ENCODE measurements around the gene CADM2. TPM values are rescaled to one million over a fixed set of nuclear protein-coding genes. Genes with fewer than 3 reads are reported as not detected.

The CADM2 gene
- total RNA-seq, 2 donors from 2014 or later = 24.1 to 29.8 TPM

- H3K27me3 Mint-ChIP-seq (ENCODE audit: insufficient read depth) = no peaks in the 10 kb centered on the region
- H3K4me1 Mint-ChIP-seq = peaks cover 3% of the 10 kb centered on the region
- peaks cover 4% of the 10 kb centered on the region for H3K9me3 Mint-ChIP-seq
- H3K4me1 ChIP-seq (ENCODE audit: control insufficient read depth, insufficient read depth, low read length) = no peaks in the 10 kb centered on the region
- no peak for TF ChIP-seq CTCF (conservative IDR thresholded peaks at IDR 0.05)
- H3K4me3 Mint-ChIP-seq = no peak overlapping the region
- no peaks in the 10 kb centered on the region for H3K36me3 Mint-ChIP-seq (ENCODE audit: low read depth)
- DNase-seq = no peak
- H3K27ac ChIP-seq (ENCODE audit: low read depth, low read length) = no peak overlapping the region
- H3K4me3 ChIP-seq (ENCODE audit: low read length) = no peak overlapping the region
- H3K27ac Mint-ChIP-seq = no peak overlapping the region
- no peaks in the 10 kb centered on the region for H3K36me3 ChIP-seq (ENCODE audit: control insufficient read depth, insufficient read depth, low read length)
- WGBS, 2 experiments (ENCODE audit: insufficient coverage in 1 of 2, insufficient read length in 1 of 2) = 86% methylated on average over 1 of the region's 1 CpG; no CpG with 5 or more reads in 1 of the 2 experiments
- no peaks in the 10 kb centered on the region for H3K27me3 ChIP-seq (ENCODE audit: control insufficient read depth, insufficient read depth, low read length, poor library complexity, severe bottlenecking)
- no peaks in the 10 kb centered on the region for H3K9me3 ChIP-seq (ENCODE audit: control insufficient read depth, low read length)
- no peak overlapping the region for H3K9ac ChIP-seq (ENCODE audit: extremely low read depth, low read length, poor library complexity, severe bottlenecking)
Measured at GRCh38 chr3:84925571-84925970, 33.2 kb upstream of the CADM2 start.

GRCh38 chr3:84943379-84943778 lies 15.4 kb upstream of the CADM2 start:
- H3K4me3 Mint-ChIP-seq = no peak overlapping the region
- Histone ChIP-seq H3K36me3 (ENCODE audit: control insufficient read depth, insufficient read depth, low read length) (no peaks in the 10 kb centered on the region), H3K27me3 (ENCODE audit: control insufficient read depth, insufficient read depth, low read length, poor library complexity, severe bottlenecking) (no peaks in the 10 kb centered on the region), H3K4me1 (ENCODE audit: control insufficient read depth, insufficient read depth, low read length) (no peaks in the 10 kb centered on the region), H3K9me3 (ENCODE audit: control insufficient read depth, low read length) (no peaks in the 10 kb centered on the region), H3K27ac (ENCODE audit: low read depth, low read length) (no peak overlapping the region), H3K4me3 (ENCODE audit: low read length) (no peak overlapping the region), H3K9ac (ENCODE audit: extremely low read depth, low read length, poor library complexity, severe bottlenecking) (no peak overlapping the region)
- no peaks in the 10 kb centered on the region for H3K36me3 Mint-ChIP-seq (ENCODE audit: low read depth)
- DNase-seq = no peak
- no peaks in the 10 kb centered on the region for H3K9me3 Mint-ChIP-seq
- H3K4me1 Mint-ChIP-seq = no peaks in the 10 kb centered on the region
- 58 to 65% methylated on average over 4 of the region's 4 CpGs for WGBS, 2 experiments (ENCODE audit: insufficient coverage in 1 of 2, insufficient read length in 1 of 2)
- H3K27ac Mint-ChIP-seq = no peak overlapping the region
- peak; percentile 81 for TF ChIP-seq CTCF (conservative IDR thresholded peaks at IDR 0.05)
- no peaks in the 10 kb centered on the region for H3K27me3 Mint-ChIP-seq (ENCODE audit: insufficient read depth)

GRCh38 chr3:84946240-84946639 lies 12.5 kb upstream of the CADM2 start:
- H3K36me3 ChIP-seq (ENCODE audit: control insufficient read depth, insufficient read depth, low read length) = no peaks in the 10 kb centered on the region
- H3K4me1 ChIP-seq (ENCODE audit: control insufficient read depth, insufficient read depth, low read length) = no peaks in the 10 kb centered on the region
- Mint-ChIP-seq H3K9me3 (no peaks in the 10 kb centered on the region), H3K36me3 (ENCODE audit: low read depth) (no peaks in the 10 kb centered on the region), H3K4me1 (no peaks in the 10 kb centered on the region), H3K27me3 (ENCODE audit: insufficient read depth) (no peaks in the 10 kb centered on the region), H3K27ac (no peak overlapping the region), H3K4me3 (no peak overlapping the region)
- no peak overlapping the region for H3K27ac ChIP-seq (ENCODE audit: low read depth, low read length)
- peaks cover 3% of the 10 kb centered on the region for H3K9me3 ChIP-seq (ENCODE audit: control insufficient read depth, low read length)
- no peak overlapping the region for H3K9ac ChIP-seq (ENCODE audit: extremely low read depth, low read length, poor library complexity, severe bottlenecking)
- H3K27me3 ChIP-seq (ENCODE audit: control insufficient read depth, insufficient read depth, low read length, poor library complexity, severe bottlenecking) = no peaks in the 10 kb centered on the region
- TF ChIP-seq CTCF (conservative IDR thresholded peaks at IDR 0.05) = no peak
- no CpG with 5 or more reads among the region's 1 CpG for WGBS, 2 experiments (ENCODE audit: insufficient coverage in 1 of 2, insufficient read length in 1 of 2)
- H3K4me3 ChIP-seq (ENCODE audit: low read length) = no peak overlapping the region
- DNase-seq = no peak

All from endodermal cell (in vitro differentiated cells).